ENCODE measurements around the gene CTBS. TPM values are rescaled to one million over a fixed set of nuclear protein-coding genes. Genes with fewer than 3 reads are reported as not detected.
"Not testable (repeated sequence)": the region's sequence is repeated elsewhere in the genome, so short reads cannot be mapped to it uniquely, and the experiment has no call there.

The CTBS gene
- polyA plus RNA-seq, 1 donor (not counting 4 experiments of a cell fraction or from before 2014, with no cell fraction given) = 16.7 TPM

DNA sequence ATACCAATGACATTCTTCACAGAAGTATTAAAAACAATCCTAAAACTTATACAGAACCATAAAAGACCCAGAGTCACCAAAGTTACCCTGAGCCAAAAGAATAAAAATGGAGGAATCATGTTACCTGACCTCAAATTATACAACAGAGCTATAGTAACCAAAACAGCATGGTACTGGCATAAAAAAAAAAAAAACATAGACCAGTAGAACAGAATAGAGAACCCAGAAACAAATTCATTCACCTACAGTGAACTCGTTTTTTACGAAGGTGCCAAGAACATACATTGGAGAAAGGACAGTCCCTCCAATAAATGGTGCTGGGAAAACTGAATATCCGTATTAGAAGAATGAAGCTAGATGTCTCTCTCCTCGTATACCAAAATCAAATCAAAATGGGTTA is 65.2 kb downstream of the CTBS start:
- no peak overlapping the region for H2AFZ ChIP-seq (ENCODE audit: control insufficient read depth, low read length)
- no peak overlapping the region for H3K27ac ChIP-seq (ENCODE audit: control insufficient read depth, insufficient read depth, low read length)
- dilution Hi-C loops (cut with MboI; ENCODE audit: extremely low pct_ligation_motif_present, low sequenced_read_pairs) = no loop called here
- H3K27me3 ChIP-seq (ENCODE audit: control insufficient read depth, extremely low read depth, insufficient read depth, low read length) = no peaks in the 10 kb centered on the region
- H3K9me1 ChIP-seq (ENCODE audit: control insufficient read depth, extremely low read depth, insufficient read depth, low read length) = no peaks in the 10 kb centered on the region
- H3K79me2 ChIP-seq (ENCODE audit: control insufficient read depth, insufficient read depth, low read length) = peaks cover 17% of the 10 kb centered on the region
- DNase-seq (ENCODE audit: low read depth, low spot score) (no peak), FAIRE-seq (no peak)
- H3K4me1 ChIP-seq (ENCODE audit: control insufficient read depth, extremely low read depth, insufficient read depth, low read length) = peaks cover 4% of the 10 kb centered on the region
- no peak for TF ChIP-seq EZH2 (IDR thresholded peaks at IDR 0.05; ENCODE audit: low read length)
- TF ChIP-seq, protein P1, sequence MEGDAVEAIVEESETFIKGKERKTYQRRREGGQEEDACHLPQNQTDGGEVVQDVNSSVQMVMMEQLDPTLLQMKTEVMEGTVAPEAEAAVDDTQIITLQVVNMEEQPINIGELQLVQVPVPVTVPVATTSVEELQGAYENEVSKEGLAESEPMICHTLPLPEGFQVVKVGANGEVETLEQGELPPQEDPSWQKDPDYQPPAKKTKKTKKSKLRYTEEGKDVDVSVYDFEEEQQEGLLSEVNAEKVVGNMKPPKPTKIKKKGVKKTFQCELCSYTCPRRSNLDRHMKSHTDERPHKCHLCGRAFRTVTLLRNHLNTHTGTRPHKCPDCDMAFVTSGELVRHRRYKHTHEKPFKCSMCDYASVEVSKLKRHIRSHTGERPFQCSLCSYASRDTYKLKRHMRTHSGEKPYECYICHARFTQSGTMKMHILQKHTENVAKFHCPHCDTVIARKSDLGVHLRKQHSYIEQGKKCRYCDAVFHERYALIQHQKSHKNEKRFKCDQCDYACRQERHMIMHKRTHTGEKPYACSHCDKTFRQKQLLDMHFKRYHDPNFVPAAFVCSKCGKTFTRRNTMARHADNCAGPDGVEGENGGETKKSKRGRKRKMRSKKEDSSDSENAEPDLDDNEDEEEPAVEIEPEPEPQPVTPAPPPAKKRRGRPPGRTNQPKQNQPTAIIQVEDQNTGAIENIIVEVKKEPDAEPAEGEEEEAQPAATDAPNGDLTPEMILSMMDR (optimal IDR thresholded peaks at IDR 0.05 in 1 of 3, IDR thresholded peaks at IDR 0.05 in 1 of 3, conservative IDR thresholded peaks at IDR 0.05 in 1 of 3; ENCODE audit: extremely low read depth in 1 of 3, insufficient read depth in 2 of 3, low read length in 3 of 3) = no peak
- no peaks in the 10 kb centered on the region for H3K9me3 ChIP-seq (ENCODE audit: control insufficient read depth, low read depth, low read length)
- no peaks in the 10 kb centered on the region for H4K20me1 ChIP-seq (ENCODE audit: control insufficient read depth, extremely low read depth, insufficient read depth, low read length)
- H3K9ac ChIP-seq (ENCODE audit: control insufficient read depth, extremely low read depth, insufficient read depth, low read length) = no peak overlapping the region
- no peak overlapping the region for H3K4me2 ChIP-seq (ENCODE audit: control insufficient read depth, extremely low read depth, insufficient read depth, low read depth, low read length)
- no peak overlapping the region for H3K4me3 ChIP-seq (ENCODE audit: control insufficient read depth in 2 of 3, extremely low read depth in 1 of 3, insufficient read depth in 2 of 3, low read depth in 1 of 3, low read length in 3 of 3)
- H3K36me3 ChIP-seq (ENCODE audit: control insufficient read depth in 2 of 2, extremely low read depth in 1 of 2, insufficient read depth in 2 of 2, low read length in 2 of 2) = no peaks in the 10 kb centered on the region

DNA sequence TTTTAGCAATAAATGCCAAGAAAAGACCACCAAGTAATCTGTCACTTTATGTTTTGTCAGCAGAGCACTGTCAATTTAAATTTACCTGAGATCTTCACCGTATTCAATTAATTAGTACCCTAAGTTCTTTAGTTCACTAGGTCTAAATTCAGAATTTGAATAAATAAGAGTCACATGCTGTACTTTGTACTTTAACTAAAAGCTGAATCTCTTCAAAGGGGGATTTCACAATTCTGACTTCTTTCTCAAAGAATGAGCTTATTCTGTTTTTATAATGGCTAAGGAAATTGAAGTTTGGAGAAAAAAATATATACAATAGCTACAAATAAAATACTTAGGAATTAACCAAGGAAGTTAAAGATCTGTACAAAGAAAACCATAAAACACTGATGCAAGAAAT is 65.7 kb downstream of the CTBS start:
- H3K9me3 ChIP-seq (ENCODE audit: control insufficient read depth, low read depth, low read length) = no peaks in the 10 kb centered on the region
- H3K27ac ChIP-seq (ENCODE audit: control insufficient read depth, insufficient read depth, low read length) = no peak overlapping the region
- H3K27me3 ChIP-seq (ENCODE audit: control insufficient read depth, extremely low read depth, insufficient read depth, low read length) = no peaks in the 10 kb centered on the region
- no peaks in the 10 kb centered on the region for H4K20me1 ChIP-seq (ENCODE audit: control insufficient read depth, extremely low read depth, insufficient read depth, low read length)
- no peak for FAIRE-seq
- peaks cover 22% of the 10 kb centered on the region for H3K79me2 ChIP-seq (ENCODE audit: control insufficient read depth, insufficient read depth, low read length)
- no peak overlapping the region for H2AFZ ChIP-seq (ENCODE audit: control insufficient read depth, low read length)
- DNase-seq (ENCODE audit: low read depth, low spot score) = no peak
- H3K9ac ChIP-seq (ENCODE audit: control insufficient read depth, extremely low read depth, insufficient read depth, low read length) = no peak overlapping the region
- H3K9me1 ChIP-seq (ENCODE audit: control insufficient read depth, extremely low read depth, insufficient read depth, low read length) = no peaks in the 10 kb centered on the region
- H3K36me3 ChIP-seq (ENCODE audit: control insufficient read depth in 2 of 2, extremely low read depth in 1 of 2, insufficient read depth in 2 of 2, low read length in 2 of 2) = no peaks in the 10 kb centered on the region
- H3K4me1 ChIP-seq (ENCODE audit: control insufficient read depth, extremely low read depth, insufficient read depth, low read length) = peaks cover 9% of the 10 kb centered on the region
- no peak overlapping the region for H3K4me3 ChIP-seq (ENCODE audit: control insufficient read depth in 2 of 3, extremely low read depth in 1 of 3, insufficient read depth in 2 of 3, low read depth in 1 of 3, low read length in 3 of 3)
- no peak overlapping the region for H3K4me2 ChIP-seq (ENCODE audit: control insufficient read depth, extremely low read depth, insufficient read depth, low read depth, low read length)
- dilution Hi-C loops (cut with MboI; ENCODE audit: extremely low pct_ligation_motif_present, low sequenced_read_pairs) = no loop called here
- TF ChIP-seq EZH2 (IDR thresholded peaks at IDR 0.05; ENCODE audit: low read length) = no peak
- TF ChIP-seq, protein P1 (optimal IDR thresholded peaks at IDR 0.05 in 1 of 3, IDR thresholded peaks at IDR 0.05 in 1 of 3, conservative IDR thresholded peaks at IDR 0.05 in 1 of 3; ENCODE audit: extremely low read depth in 1 of 3, insufficient read depth in 2 of 3, low read length in 3 of 3) = no peak

DNA sequence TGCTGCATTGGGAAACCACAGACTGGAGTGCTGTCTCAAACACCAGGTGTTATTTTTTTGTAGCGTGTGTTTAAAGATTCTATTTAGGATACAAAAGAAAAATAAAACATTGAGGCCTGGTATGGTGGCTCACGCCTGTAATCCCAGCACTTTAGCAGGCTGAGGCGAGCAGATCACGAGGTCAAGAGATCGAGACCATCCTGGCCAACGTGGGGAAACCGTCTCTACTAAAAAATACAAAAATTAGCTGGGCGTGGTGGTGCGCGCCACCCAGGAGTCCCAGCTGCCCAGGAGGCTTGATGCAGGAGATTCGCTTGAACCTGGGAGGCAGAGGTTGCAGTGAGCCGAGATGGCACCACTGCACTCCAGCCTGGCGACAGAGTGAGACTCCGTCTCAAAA is 66.4 kb downstream of the CTBS start:
- H2AFZ ChIP-seq (ENCODE audit: control insufficient read depth, low read length); H3K27ac ChIP-seq (ENCODE audit: control insufficient read depth, insufficient read depth, low read length); H3K36me3 ChIP-seq (ENCODE audit: control insufficient read depth in 2 of 2, extremely low read depth in 1 of 2, insufficient read depth in 2 of 2, low read length in 2 of 2); H4K20me1 ChIP-seq (ENCODE audit: control insufficient read depth, extremely low read depth, insufficient read depth, low read length); H3K9ac ChIP-seq (ENCODE audit: control insufficient read depth, extremely low read depth, insufficient read depth, low read length); DNase-seq (ENCODE audit: low read depth, low spot score); H3K9me3 ChIP-seq (ENCODE audit: control insufficient read depth, low read depth, low read length); H3K4me3 ChIP-seq (ENCODE audit: control insufficient read depth in 2 of 3, extremely low read depth in 1 of 3, insufficient read depth in 2 of 3, low read depth in 1 of 3, low read length in 3 of 3); dilution Hi-C loops (cut with MboI; ENCODE audit: extremely low pct_ligation_motif_present, low sequenced_read_pairs); H3K9me1 ChIP-seq (ENCODE audit: control insufficient read depth, extremely low read depth, insufficient read depth, low read length); FAIRE-seq; H3K4me2 ChIP-seq (ENCODE audit: control insufficient read depth, extremely low read depth, insufficient read depth, low read depth, low read length); H3K27me3 ChIP-seq (ENCODE audit: control insufficient read depth, extremely low read depth, insufficient read depth, low read length): not testable (repeated sequence)
- Histone ChIP-seq H3K79me2 (ENCODE audit: control insufficient read depth, insufficient read depth, low read length) (peaks cover 28% of the 10 kb centered on the region), H3K4me1 (ENCODE audit: control insufficient read depth, extremely low read depth, insufficient read depth, low read length) (peaks cover 15% of the 10 kb centered on the region)
